Left colon (tissue), 2 donors: ENCODE results near the gene ENDOU. TPM values are rescaled to one million over a fixed set of nuclear protein-coding genes. Genes with fewer than 3 reads are reported as not detected.

Experiments used
- ATAC-seq: fragments of 200-7000 bp; cut with Tn5 transposase; one replicate; pipeline ENCODE4 v1.9.1; 2020; ENCODE audit warnings: mild to moderate bottlenecking, moderate library complexity
- DNase-seq, 2 donors: peaks; one replicate each; pipeline ENCODE4 v3.0.0-alpha.2; 2020
- intact Hi-C, 2 donors: fragments of 100-400 bp; cut with DNase I in 1 of 2; cut with micrococcal nuclease in 1 of 2; formaldehyde crosslinking; loops; one replicate each; pipeline versions ENCODE4 v1.11.2 to v1.14.0; 2022; cut with DNase I, micrococcal nuclease
- total RNA-seq, 2 donors: library from RNA; stranded (reverse); fragmentation: NEBNext Ultra II Directional; extraction: Animal tissue kit (Norgen Biotek cat#: 25700); gene quantifications; one replicate each; pipeline ENCODE4 v1.2.1, GENCODE V29; 2021
- donor health status: DM: no; HTN: no; CAD: no.
- donor health status: DM: yes; HTN: yes; CAD: no.

Gene ENDOU
- total RNA-seq, 2 donors from 2014 or later = not detected

DNA sequence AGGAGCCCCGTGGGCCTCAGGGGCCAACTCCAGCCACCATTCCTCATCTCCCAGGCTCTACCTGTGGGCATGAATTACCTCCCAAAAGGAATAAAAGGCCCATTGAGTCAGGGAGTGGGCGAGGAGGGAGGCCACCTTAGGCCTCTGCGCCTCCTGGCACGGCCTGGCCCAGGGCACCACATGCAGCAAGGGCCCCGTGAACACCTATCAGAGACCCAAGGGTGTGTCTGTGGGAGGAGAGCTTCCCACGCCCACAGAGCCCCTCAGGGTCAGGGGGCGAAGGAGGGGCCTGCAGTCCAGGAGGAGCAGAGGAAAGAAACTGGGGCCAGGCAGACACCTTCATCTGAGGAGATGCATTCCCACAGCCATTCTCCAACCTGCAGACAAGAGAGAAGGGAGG lies 21.2 kb upstream of the ENDOU start:
- ATAC-seq (no peak), DNase-seq (no peak)
- intact Hi-C loops = no loop called here

DNA sequence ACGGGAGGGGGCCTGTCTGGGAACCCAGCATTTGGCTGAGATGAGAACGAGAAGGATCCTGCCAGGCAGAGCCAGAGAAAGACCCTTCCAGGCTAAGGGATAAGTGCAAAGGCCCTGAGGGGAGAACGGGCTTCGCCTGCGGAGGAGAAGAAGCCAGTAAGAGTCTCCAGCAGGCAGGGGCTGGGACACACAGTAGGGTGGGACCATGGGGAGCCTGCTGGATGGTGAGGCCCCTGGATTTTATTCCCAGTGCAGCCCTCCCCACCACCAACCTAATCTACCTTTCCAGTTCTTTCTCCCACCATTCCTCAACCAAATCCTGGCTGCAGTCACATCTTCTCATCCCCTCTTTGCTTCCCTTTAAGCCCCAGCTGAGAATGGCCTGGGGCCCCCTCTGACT lies 20.8 kb upstream of the ENDOU start:
- DNase-seq = no peak
- no peak for ATAC-seq
- intact Hi-C loops = no loop called here

DNA sequence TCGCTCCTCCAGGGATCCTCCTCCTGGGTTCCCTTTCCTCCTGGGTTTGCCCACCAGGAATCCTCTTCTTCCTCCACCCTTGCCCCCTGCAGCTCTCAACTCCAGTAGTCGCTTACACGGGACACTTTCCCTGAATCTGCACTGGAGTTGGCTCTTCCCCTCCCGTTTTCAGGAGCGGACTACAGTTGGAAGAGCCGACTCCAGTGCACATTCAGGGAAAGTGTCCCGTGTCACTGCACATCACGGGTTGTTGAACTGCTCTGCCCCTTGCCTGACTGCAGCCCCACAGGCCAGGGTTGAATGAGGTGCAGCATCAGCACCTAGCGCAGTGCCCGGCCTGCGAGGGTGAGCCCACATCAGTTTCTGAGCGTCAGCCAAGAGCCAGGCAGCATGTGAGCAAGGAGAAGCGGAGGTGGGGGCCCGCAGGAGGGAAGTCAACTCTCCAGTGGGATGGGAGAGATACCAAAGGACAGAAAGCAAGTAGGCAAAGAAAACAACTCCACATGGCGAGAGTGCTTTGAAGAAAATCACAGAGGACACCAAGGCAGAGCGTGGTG lies 20.3 kb upstream of the ENDOU start:
- DNase-seq = no peak
- intact Hi-C loops = no loop called here
- no peak for ATAC-seq

DNA sequence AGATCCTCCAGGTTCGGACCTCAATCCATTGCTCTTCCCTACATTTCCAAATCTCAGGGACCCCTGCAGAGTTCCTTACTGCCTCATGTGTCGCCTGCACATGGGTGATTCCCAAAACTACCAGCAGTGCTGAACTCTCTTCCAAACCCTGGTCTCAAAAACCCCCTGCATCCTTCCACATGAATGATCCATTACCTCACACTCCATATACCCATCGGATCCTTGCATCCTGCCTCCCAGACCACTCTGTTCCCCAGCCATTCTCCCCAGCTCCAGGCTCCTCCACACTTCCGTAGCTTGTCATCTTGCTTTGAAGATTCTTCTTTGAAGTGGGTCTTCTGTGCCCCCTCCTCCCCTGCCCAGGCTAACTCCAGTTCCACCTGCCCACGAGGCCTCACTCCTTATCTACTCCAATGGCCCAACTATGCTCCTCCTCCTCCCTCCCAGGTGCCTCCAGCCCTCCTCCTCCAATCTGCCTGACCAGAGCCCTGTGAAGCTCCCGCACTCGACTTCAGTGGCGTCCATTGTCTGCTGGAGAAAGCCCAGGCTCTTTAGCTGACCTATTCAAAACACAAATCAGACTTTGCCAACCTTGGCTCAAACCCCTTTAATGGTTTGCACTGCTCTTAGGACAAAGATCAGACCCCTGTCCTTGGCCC lies 19.6 kb upstream of the ENDOU start:
- intact Hi-C loops = no loop called here

DNA sequence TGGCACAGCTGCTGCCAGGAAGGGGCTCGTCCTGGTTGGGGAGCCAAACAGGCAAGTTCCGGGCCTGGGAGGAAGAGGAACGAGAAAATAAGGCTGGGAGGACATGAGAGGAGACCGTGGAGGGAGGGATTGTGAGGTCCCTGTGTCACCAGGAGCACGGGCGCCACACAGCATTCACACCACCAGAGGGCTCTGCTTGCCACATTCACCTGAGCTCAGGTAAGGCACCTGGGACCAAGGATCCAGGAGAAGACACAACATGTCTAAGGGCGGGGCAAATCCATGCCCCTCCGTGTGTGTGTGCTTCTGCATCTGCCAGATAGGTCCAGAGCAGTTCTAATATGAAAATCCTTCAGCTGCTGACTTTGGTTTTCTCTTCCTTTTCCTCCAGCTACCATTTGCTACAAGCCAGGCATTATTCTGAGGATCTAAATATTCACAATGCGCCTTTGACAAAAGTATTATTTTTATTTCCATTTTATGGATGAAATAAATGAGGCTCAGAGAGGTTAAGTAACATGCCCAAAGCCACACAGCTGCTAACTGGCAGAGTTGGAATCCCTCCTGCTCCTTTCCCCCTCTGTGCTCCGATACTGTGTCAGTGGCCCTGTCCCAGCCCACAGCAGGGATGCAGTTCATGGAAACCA lies 18.8 kb upstream of the ENDOU start:
- ATAC-seq = peak; percentile 76
- intact Hi-C loops = no loop called here
- DNase-seq = peak; percentile 69 to 85

More for the DNA sequence above, 19.6 kb upstream of the ENDOU start:
- DNase-seq = no peak
- no peak for ATAC-seq

DNA sequence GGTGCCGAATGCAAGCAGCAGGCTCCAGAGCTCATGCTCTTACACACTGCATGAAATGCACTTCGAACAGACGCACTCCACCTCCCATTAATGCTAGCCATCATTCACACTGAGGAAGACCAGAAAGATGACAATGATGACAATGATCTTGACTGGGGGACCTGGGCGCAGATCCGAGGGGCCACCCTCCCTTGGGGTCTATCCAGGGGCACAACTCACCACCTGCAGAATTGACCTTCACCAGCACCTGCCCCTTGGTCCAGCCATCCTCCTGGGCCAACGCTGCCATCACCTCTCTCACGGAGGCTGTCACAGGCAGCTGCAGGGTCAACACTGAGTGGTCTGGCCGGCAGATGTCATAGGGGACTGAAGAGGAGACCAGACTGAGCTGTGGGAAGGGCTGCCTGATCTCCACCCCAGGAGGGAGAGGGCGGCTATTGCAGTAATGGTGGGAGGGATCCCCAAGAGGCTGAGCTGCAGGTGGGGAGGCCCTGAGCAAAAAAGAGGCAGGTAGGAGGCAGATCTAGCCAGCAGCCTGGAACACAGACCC lies 18.1 kb upstream of the ENDOU start:
- intact Hi-C loops = no loop called here
- ATAC-seq (no peak), DNase-seq (no peak)

DNA sequence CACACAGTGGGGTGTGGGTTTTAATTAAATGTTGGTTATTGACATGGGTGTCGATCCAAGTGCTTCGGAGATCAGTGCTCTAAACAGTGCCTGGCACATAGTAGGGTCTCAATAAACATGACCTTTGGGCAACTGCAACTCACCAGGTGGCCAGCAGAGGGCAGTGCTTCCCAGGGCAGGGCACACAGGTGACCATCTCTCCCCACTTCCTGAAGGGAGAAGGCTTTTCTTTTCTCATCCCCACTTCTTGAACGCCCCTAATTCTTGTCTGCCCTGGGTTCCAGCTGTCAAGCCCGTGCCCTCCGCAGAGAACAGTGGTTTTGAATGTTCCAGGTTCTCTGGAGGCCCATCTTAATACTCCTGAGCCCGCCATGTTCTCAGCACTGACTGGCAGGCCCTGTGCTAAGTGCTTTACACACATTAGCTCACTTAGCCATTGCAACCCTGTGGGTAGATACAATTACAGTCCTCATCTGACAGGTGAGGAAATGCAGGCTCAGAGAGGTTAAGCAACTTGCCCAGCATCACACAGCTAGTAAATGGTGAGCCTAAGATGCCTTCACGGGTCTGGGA lies 17.0 kb upstream of the ENDOU start:
- DNase-seq (peak in 1 of 2 donors; percentile 69), ATAC-seq (peak; percentile 47)
- intact Hi-C loops = no loop called here

DNA sequence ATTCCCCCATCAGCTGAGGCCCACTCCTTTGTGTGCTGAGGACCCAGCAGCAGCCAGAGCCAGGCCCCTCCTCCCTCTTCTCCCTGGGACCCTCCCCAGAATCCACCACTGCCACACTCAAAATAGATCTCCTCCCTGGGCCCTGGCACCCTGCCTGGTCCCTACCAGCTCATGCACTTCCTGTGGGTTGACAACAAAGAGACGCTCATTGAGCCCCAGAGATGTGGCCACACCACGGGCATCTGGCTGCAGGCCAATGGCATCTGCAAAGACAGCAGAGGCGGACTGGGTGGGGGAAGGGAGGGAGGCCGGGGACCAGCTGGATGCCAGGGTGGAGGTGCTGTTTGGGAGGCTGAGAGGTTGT lies 16.0 kb upstream of the ENDOU start:
- DNase-seq = peak; percentile 88 to 89
- intact Hi-C loops = no loop called here
- peak; percentile 57 for ATAC-seq

DNA sequence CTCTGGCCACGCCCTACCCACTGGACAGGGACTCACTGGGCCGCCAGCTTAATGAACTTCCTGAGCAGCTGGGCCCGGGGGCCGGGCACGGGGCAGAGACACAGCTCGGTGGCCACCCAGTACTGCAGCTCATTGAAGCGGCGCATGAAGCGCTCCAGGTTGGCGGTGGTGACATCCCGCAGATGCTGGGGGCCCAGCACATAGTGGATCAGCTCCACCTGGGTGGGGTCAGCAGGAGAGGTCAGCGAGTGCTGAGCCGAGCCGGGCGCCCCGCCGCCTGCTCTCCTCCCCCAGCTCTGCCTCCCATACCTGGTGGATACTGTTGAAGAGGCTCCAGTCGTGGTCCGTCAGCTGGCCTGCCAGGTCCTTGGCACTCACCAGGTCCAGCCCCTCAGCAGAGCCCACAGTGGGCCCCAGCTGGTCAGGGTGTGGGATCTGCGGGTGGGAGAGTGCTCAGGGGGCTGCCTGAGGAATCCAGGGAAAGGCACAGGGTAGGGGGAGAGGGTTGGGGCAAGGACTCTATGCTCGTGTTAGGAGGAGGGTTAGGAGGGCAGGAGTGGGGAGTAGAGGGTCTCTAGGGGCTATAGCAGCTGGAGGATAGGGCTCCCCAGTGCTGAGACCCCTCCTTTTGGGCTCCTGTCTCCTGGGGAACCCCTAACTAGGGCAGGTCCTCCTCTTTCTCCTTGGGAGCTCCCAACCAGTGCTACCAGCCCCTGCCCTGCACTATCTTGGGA lies 15.5 kb upstream of the ENDOU start:
- DNase-seq (no peak), ATAC-seq (no peak)
- intact Hi-C loops = no loop called here

DNA sequence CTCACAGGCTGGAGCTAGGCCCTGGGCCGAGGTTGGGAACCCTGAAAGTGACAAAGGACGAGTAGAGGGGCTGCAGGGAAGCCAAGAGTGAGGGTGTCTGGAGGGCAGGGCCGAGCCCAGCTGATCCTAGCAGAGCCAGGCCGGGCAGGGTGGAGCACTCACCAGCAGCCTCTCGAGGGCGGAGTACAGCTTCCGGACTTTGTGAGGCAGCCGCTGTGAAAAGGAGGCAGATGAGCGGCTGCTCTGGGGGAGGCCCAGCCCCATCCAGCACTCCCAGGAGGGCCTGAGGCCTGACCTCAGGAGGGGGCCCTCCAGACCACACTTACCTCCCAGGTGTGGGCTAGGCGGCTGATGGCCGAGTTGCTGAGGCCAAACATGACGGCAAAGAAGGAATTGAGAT lies 14.7 kb upstream of the ENDOU start:
- peak; percentile 58 for ATAC-seq

DNA sequence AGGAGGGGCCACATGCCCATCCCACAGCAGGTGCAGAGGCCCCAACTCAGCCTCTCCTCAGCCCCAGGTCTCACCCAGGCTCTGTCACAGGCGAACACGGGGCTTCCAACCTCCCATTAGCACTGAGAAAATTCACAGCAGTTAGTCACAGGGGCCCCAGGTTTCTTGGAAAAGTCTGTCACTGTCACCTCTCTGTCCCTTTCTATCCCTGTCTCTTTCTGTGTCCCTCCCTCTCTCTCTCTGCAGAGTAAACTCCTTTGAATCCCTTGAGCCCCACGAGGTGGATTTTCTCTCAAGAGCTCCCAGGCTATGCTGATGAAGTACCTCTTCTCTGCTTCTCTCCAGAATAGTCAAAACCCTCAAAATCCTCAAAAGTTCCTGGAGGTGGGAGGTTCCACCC lies 14.0 kb upstream of the ENDOU start:
- intact Hi-C loops = no loop called here
- DNase-seq (no peak), ATAC-seq (no peak)

More for the DNA sequence above, 14.7 kb upstream of the ENDOU start:
- DNase-seq = peak; percentile 56 to 65
- intact Hi-C loops = no loop called here

DNA sequence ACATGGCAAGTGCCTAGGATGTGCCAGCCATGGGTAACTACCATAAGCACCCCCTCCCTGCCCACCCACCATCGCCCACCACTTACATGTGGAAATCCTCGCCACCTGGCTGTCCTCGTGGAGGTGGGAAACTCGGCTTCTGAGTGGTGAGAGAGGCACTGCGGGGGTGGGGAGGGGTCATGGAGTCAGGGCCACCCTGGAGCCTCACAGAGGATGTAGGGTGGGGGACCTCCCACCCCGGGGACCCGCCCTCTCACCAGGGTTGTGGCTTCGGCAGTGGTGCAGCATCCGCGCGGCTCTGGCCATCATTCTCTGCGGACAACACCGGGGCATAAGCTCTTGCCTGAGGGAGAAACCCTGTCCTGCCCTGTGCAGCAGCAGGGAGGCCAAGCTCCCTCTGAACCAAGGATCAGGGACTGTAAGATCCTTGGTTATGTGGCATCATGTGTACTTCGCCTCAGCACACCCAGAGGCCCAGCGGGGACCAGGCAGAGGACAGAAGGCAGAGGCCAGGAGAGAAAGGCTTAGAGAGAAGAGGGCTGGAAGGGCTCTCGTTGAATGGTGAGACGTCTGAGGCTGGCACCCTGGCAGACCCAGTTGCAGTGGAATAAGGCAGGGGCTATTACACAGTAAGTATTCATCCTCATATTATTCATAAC lies 12.8 kb upstream of the ENDOU start:
- intact Hi-C loops = no loop called here
- ATAC-seq = no peak
- no peak for DNase-seq

DNA sequence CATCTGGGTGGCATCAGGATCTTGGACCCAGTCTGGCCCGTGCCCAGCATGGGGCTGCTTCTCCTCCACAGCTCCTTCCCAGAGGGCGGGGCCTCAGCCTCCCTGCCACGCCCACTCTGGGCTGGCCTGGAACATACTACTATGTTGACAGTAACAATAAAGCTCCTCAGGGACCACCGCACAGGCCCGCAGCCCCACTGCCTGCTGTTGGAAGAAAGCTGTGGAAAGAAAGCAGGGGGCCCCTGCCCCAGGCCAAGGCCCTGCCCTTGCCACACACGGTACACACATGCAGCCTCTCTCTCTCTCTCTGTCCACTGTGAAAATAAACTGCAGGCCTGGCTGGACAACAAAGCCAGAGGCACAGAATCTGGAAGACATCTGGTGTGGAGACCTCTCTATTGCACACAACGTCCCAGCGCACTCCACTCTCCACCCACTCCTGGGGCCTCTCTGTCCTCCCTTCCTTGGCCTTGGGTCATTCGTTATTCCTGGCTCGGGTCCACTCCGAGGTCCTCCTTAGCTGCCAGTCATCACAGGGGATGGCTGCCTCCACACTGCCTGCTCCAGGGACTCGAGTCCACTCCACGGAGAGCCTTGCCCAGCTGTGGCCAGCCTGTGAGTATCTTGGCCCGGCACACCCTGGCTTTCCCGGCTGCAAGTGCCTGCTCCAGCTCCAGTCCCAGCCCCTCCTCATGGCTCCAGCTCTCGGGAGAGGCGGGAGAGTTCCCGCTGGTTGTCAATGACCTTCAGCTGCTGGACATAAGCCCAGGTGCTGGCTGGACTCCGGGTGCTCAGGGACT lies 11.8 kb upstream of the ENDOU start:
- peak; percentile 54 for ATAC-seq
- intact Hi-C loops = no loop called here
- peak; percentile 67 to 74 for DNase-seq

DNA sequence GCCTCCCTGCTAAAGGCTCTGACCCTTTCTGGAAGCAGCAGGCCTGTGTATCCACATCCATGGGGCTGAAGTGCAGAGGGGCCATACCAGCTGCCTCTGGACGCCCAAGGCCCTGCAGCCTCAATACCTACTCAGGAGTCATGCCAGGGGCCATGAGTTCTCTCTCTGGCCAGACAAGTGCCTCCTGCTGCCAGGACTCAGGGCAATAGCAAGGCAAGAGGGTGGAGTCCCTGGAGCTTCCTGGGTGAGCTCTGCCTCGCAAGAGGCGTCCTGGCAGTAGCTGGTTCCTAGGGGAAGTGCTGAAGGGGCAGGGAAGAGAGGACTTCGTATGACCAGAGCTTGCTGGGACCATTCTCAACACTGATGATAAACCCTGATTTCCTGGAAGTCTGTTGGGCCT lies 10.9 kb upstream of the ENDOU start:
- intact Hi-C loops = no loop called here
- ATAC-seq (peak; percentile 64), DNase-seq (no peak)

DNA sequence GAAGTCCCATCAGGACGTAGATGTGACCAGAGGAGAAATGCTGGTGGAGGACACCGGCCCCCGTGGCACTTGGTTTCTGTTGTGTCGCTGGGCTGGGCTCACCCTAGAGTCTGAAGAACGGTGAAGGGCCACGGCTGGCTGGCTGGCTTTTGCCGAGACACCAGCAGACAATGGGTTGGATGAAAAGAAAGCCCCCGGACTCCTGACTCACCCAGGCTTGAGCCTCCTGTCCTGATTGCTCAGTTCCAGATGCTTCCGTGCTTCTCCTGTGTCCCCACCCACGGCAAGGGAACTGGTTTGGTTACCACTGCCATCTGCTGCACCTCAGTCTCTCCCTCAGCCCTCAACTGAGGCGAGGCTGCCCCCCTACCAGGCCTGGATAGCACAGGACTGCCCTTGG lies 10.4 kb upstream of the ENDOU start:
- intact Hi-C loops = no loop called here
- DNase-seq = no peak
- ATAC-seq = no peak

DNA sequence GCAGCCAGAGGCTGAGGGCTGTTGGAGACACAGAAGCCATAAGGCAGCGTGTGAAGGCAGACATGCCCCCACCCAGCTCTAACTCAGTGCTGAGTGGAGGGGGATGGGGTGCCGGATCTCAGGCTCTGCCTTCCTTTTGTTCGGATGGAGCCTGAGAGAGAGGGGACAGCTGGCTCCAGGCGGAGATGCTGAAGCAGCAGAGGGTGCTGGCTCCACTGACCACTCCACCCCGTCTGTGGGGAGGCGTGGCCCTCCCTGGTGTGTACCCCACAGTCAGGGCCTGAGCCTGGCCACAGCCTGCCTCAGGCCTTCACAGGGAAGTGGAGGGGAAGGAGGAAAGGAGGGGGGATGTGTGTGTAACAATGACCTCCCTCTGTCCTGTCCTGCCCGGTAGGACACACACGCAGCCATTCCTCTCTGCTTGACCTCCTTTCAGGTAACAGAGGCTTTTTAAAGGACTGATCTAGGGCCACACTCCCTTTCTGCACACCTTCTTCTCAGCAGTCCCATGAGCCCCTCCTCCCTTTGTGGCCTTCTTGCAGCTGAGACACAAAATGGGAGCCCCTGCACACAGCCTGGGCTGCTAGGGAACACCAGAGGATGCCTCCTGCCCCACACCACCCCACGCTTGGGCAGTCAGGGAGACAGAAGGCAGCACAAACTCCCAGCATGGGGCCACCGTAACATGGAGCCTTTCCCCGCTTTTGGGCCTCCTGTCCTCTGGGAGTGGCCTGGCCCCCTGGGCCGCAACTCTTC lies 9.6 kb upstream of the ENDOU start:
- intact Hi-C loops = no loop called here
- no peak for DNase-seq
- no peak for ATAC-seq

DNA sequence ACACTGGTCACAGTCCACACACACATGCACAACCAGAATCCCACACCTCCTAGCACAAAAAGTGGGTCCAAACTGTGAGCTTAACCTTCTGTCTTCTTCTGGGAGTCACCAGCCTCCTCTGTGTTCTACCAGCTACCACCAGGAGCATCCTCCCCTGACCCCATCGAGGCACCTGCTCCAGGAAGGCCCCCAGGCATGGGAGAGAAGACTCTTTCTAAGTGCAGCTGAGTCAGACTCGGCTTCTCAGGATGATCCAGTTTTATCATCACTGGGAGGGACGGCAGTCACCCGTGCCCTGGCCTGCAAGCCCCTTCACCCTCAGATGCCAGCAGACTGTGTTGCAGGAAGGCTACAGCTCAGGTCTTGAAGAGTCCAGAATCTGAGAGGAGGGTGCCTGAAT lies 7.9 kb upstream of the ENDOU start:
- ATAC-seq (no peak), DNase-seq (no peak)
- intact Hi-C loops = no loop called here
